Small intestine (tissue), 7 donors: ENCODE results near the gene ANKLE2. TPM values are rescaled to one million over a fixed set of nuclear protein-coding genes. Genes with fewer than 3 reads are reported as not detected.

Source experiments
- DNase-seq, 2 donors: peaks; one replicate each; pipeline versions ENCODE4 v3.0.0 to v3.0.0-alpha.2; 2013
- FAIRE-seq: peaks from 2 replicates; lab custom pipeline; 2012; peaks lifted over from hg19 to GRCh38; lab: Jason Lieb, UNC
- H3K27ac ChIP-seq, 3 donors: one replicate each; pipeline ENCODE4 v1.5.1; 2013; ENCODE audit warnings: low read length in 2 of 3, mild to moderate bottlenecking in 2 of 3, control low read depth in 1 of 3, inconsistent platforms in 1 of 3, low read depth in 1 of 3, moderate library complexity in 1 of 3
- H3K27me3 ChIP-seq, 3 donors: one replicate each; pipeline ENCODE4 v1.6.1; 2013; ENCODE audit warnings: low read length in 3 of 3, inconsistent platforms in 1 of 3; ENCODE audit not compliant: control insufficient read depth in 3 of 3, insufficient read depth in 3 of 3
- H3K36me3 ChIP-seq, 3 donors: one replicate each; pipeline ENCODE4 v1.6.1; 2013; ENCODE audit warnings: low read length in 3 of 3, inconsistent platforms in 1 of 3, low read depth in 1 of 3, mild to moderate bottlenecking in 1 of 3, moderate library complexity in 1 of 3; ENCODE audit not compliant: control insufficient read depth in 3 of 3, insufficient read depth in 2 of 3
- H3K4me1 ChIP-seq, 3 donors: one replicate each; pipeline ENCODE4 v1.6.1; 2013; ENCODE audit warnings: low read length in 2 of 3, inconsistent platforms in 1 of 3, low read depth in 1 of 3, mild to moderate bottlenecking in 1 of 3, moderate library complexity in 1 of 3; ENCODE audit not compliant: control insufficient read depth in 3 of 3, insufficient read depth in 2 of 3
- H3K4me3 ChIP-seq, 3 donors: one replicate each; pipeline ENCODE4 v1.5.1; 2013; ENCODE audit warnings: low read length in 3 of 3, control low read depth in 1 of 3, inconsistent platforms in 1 of 3, low read depth in 1 of 3, mild to moderate bottlenecking in 1 of 3, moderate library complexity in 1 of 3
- H3K9me3 ChIP-seq, 2 donors: one replicate each; pipeline ENCODE4 v1.6.1; 2013; ENCODE audit warnings: low read depth in 1 of 2, low read length in 1 of 2; ENCODE audit not compliant: control insufficient read depth in 2 of 2, insufficient read depth in 1 of 2
- WGBS, 3 donors: extraction: QIAGEN DNeasy Blood & Tissue Kit; methylation state at CpG; one replicate each; pipeline ENCODE4 v1.1.7; 2013; 5-methylcytosine and 5-hydroxymethylcytosine counted together
- polyA plus RNA-seq, 4 donors: library from polyadenylated mRNA; stranded (reverse) in 3 of 4; unstranded in 1 of 4; fragments of 200-250 nt in 3 of 4; fragments of 120-200 nt in 1 of 4; gene quantifications; one replicate each; pipeline versions ENCODE4 v1.2.1 to v1.2.3, GENCODE V29; 2013
- donor health status: healthy with polysubstance abuse.
- donor health status: control.
- donor health status: control.
- donor health status: Bipolar disorder and iron deficiency.
- donor health status: healthy.

ANKLE2 gene
- polyA plus RNA-seq, 4 donors: 22.2 to 49.9 (median 39.0) TPM

DNA sequence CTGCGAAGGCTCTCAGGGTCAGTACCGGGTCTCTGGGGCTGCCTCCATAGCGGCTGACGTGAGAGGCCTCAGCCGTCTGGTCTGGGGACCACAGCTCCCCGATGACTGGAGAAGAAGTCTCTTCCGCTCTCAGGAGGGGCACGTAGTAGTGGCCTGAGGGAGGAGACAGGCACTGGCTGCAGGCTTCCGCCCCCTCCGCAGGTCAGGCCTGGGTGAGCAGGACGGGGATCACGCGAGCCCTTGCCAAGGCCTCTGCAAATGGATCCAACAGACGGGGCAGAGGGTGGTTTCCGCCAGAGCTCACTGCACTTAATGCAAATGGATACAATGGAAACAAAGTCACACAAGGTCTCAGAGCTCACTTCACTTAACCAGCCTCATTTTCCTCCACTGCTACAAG, 24.7 kb downstream of the ANKLE2 start:
- Histone ChIP-seq H3K36me3 (peaks cover 23 to 85% (median 43%) of the 10 kb centered on the region in 3 donors), H3K27ac (no peak overlapping the region), H3K4me3 (no peak overlapping the region), H3K4me1 (no peaks in the 10 kb centered on the region), H3K9me3 (no peaks in the 10 kb centered on the region), H3K27me3 (no peaks in the 10 kb centered on the region)
- DNase-seq (no peak), FAIRE-seq (no peak)
- WGBS, 3 donors: 96 to 99% (median 96%) methylated on average over 15 of the region's 15 CpGs

DNA sequence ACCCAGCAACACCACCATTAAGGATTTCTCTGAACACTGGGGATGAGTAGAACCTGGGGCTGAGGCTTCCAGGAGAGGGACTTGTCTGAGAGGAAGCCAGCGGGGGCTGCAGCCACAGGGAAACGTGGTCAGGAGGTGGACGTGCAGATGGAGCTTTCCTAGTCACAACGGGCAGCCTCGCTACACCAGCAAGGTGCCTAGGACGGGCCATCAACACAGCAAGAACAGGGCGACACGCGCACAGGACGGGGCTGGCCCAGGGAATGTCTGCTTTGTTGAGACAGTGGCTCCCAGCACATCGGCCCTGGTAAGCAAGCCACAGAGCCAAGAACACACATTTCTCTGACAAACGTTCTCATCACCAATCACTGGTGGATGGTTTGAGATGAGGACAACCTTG, 25.3 kb downstream of the ANKLE2 start:
- WGBS, 3 donors: 93 to 99% (median 94%) methylated on average over 11 to 12 of the region's 12 CpGs
- Histone ChIP-seq H3K27ac (no peak overlapping the region), H3K4me3 (no peak overlapping the region), H3K27me3 (no peaks in the 10 kb centered on the region), H3K9me3 (no peaks in the 10 kb centered on the region), H3K4me1 (no peaks in the 10 kb centered on the region), H3K36me3 (peaks cover 26 to 90% (median 44%) of the 10 kb centered on the region in 3 donors)
- DNase-seq: no peak
- FAIRE-seq: no peak

DNA sequence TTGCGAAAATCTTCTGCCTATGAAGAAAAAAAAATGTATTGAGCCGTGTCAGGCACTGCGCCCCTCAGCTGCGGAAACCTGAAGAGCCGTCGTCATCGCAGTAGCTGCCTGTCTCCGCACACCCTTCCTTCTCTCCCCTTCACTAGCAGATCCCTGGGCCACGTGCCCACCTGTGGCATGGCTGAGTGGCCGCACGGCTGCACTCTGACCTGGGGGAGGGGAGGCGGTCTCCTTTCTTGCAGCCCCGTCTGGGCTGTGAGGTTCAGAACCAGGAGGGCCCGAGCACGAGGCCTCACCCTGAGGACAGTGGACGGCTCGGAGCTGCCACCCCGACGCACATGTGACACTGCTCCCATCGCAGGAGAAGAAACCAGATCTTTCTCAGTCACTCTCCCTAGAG, 26.1 kb downstream of the ANKLE2 start:
- WGBS, 3 donors: 95% methylated on average over 20 of the region's 20 CpGs
- H3K27ac ChIP-seq: no peak overlapping the region
- H3K36me3 ChIP-seq: peaks cover 29 to 90% (median 38%) of the 10 kb centered on the region in 3 donors
- no peak overlapping the region for H3K4me3 ChIP-seq
- FAIRE-seq: no peak
- no peaks in the 10 kb centered on the region for H3K4me1 ChIP-seq
- no peaks in the 10 kb centered on the region for H3K27me3 ChIP-seq
- no peaks in the 10 kb centered on the region for H3K9me3 ChIP-seq
- DNase-seq: no peak

DNA sequence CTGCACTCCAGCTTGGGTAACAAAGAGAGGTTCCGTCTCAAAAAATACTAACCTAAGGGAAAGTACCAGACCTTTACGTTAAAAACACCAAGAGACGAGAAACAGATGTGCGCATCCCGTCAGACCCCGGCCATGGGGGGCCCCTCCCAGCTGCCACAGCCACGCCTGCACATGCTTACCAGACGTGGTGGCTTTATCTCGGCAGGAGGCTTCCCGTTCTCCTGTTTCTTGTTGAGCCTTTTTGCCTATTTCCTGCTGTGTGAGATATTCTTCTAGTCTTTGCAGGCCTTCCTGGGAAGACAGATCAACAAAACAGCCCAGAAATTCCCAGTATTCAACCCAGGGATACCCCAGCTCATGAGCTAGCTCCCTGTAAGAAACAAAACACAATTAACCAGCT, 27.4 kb downstream of the ANKLE2 start:
- DNase-seq: no peak
- no peaks in the 10 kb centered on the region for H3K27me3 ChIP-seq
- no peaks in the 10 kb centered on the region for H3K4me1 ChIP-seq
- FAIRE-seq: no peak
- H3K36me3 ChIP-seq: peaks cover 22 to 89% (median 32%) of the 10 kb centered on the region in 3 donors
- H3K27ac ChIP-seq: no peak overlapping the region
- H3K4me3 ChIP-seq: no peak overlapping the region
- no peaks in the 10 kb centered on the region for H3K9me3 ChIP-seq
- WGBS, 3 donors: 80 to 86% (median 84%) methylated on average over 10 of the region's 10 CpGs

DNA sequence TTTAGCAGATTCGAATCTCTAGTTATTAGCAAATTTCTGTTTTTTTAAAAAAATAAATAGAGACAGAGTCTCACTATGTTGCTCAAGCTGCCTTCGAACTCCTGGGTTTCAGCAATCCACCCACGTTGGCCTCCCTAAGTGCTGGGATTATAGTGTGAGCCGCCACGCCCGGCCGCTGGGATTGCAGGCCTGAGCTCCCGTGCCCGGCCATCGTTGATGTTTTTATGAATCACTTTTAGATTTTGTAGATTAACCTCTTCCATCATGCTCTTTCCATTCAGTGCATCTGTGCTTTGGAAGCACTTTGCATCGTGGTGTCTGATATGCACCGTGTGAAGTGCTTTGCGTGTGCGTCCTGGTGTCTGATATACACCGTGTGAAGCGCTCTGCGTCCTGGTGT, 30.1 kb downstream of the ANKLE2 start:
- no peak for FAIRE-seq
- H3K4me1 ChIP-seq: no peaks in the 10 kb centered on the region
- H3K27me3 ChIP-seq: no peaks in the 10 kb centered on the region

DNA sequence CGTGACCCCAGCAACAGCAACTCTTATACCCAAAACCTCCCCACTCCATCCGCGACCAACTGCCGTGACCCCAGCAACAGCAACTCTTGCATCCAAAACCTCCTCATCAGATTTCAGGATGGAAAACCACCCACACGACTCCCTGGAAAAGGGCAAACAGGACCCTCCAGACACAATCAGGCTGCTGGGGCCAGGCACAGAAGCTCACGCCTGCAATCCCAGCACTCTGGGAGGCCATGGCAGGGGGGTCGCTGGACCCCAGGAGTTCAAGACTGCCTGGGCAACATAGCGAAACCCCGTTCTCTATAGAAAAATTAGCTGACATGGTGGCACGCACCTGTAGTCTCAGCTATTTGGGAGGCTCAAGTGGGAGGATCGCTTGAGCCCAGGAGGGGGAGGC, 31.3 kb downstream of the ANKLE2 start:
- Histone ChIP-seq H3K4me1 (no peaks in the 10 kb centered on the region), H3K27me3 (no peaks in the 10 kb centered on the region), H3K9me3 (no peaks in the 10 kb centered on the region), H3K4me3 (no peak overlapping the region), H3K36me3 (peaks cover 37 to 85% (median 43%) of the 10 kb centered on the region in 3 donors), H3K27ac (no peak overlapping the region)
- WGBS, 3 donors: 94 to 98% (median 96%) methylated on average over 11 of the region's 11 CpGs
- no peak for FAIRE-seq
- DNase-seq: no peak

More for the DNA sequence above, 30.1 kb downstream of the ANKLE2 start:
- no peak overlapping the region for H3K4me3 ChIP-seq
- peaks cover 34 to 89% (median 38%) of the 10 kb centered on the region in 3 donors for H3K36me3 ChIP-seq
- 91 to 93% (median 92%) methylated on average over 17 of the region's 17 CpGs for WGBS, 3 donors
- no peak overlapping the region for H3K27ac ChIP-seq
- no peaks in the 10 kb centered on the region for H3K9me3 ChIP-seq
- DNase-seq: no peak

DNA sequence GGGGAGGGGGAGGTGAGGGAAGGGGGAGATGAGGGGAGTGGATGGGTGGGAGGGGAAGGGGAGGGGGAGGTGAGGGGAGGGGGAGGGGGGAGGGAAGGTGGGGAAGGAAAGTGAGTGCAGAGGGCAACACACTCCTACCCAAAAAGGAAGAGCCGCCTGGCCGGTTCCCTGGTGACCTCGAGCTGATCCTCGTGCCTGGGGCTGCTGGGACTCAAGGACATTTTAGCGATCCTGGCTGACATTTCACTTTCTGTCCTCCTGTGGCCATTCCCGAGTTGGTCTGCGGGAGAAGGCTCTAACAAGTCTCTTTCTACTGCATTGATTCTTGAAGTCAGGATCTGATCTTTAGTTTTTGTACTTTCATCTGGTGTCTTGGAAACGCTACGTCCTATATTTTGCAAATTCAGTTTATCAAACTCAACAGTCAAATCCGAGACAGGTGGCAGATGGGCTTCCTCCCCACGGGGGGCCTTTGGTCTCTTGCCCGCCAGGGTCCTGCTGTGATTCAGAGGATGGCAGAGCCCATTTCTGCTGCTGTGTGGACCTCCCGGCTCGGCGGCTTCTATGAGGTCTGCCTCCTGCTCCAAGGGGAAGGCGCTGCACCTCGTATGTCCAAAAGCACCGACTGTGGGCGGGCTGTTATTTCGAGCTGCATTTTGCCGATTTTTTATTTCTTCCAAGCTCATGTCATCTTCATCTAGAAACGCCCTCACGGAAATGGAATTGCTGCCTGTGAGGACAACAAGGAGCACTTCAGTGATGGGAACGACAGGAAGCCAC, 31.9 kb downstream of the ANKLE2 start:
- H3K9me3 ChIP-seq: no peaks in the 10 kb centered on the region
- no peak overlapping the region for H3K4me3 ChIP-seq
- FAIRE-seq: no peak
- H3K4me1 ChIP-seq: no peaks in the 10 kb centered on the region
- peaks cover 37 to 85% (median 42%) of the 10 kb centered on the region in 3 donors for H3K36me3 ChIP-seq
- WGBS, 3 donors: 88 to 91% (median 90%) methylated on average over 24 of the region's 24 CpGs
- no peak overlapping the region for H3K27ac ChIP-seq
- DNase-seq: no peak
- H3K27me3 ChIP-seq: no peaks in the 10 kb centered on the region

DNA sequence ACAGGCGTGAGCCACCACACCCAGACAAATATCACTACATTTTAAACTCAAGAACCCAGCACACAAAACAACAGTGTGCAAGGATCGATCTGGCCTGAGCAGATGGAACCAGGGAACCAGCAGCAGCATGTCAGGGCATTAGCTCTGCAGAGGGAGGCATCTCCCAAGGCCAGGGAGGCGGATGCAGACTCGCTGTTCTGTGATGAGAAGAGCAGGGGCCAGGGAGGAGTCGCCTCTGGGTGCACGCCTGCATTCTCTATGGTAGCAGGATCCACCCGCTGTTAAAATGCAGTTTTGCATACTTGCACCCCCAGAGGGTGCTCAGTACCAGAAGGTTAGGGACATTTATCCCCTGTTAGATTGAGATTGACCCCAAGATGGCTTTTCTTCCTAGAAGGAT, 33.1 kb downstream of the ANKLE2 start:
- Histone ChIP-seq H3K4me3 (no peak overlapping the region), H3K27me3 (no peaks in the 10 kb centered on the region), H3K36me3 (peaks cover 41 to 86% (median 47%) of the 10 kb centered on the region in 3 donors), H3K9me3 (no peaks in the 10 kb centered on the region), H3K4me1 (no peaks in the 10 kb centered on the region), H3K27ac (no peak overlapping the region)
- FAIRE-seq: no peak
- no peak for DNase-seq
- WGBS, 3 donors: 96 to 99% (median 98%) methylated on average over 7 of the region's 7 CpGs
